Lung (tissue), 12 donors: Measurements from ENCODE around the gene TMEM239. TPM values are rescaled to one million over a fixed set of nuclear protein-coding genes. Genes with fewer than 3 reads are reported as not detected.
A peak's percentile ranks its signal among the peaks of the same experiment; 100 is the strongest.

Experiments used
- ATAC-seq: fragments of 200-7000 bp; cut with Tn5 transposase; one replicate; pipeline ENCODE4 v1.9.1; 2020; ENCODE audit warnings: moderate number of reproducible peaks; ENCODE audit not compliant: insufficient read depth, low FRiP score
- DNase-seq, 3 donors: peaks; one replicate each; pipeline ENCODE4 v3.0.0-alpha.2; 2013 to 2017
- H3K27ac ChIP-seq, 2 donors: one replicate each; pipeline ENCODE4 v1.5.1; 2013; ENCODE audit warnings: mild to moderate bottlenecking in 2 of 2, moderate library complexity in 2 of 2, control low read depth in 1 of 2, inconsistent platforms in 1 of 2, low read depth in 1 of 2, low read length in 1 of 2
- H3K27me3 ChIP-seq, 3 donors: one replicate each; pipeline ENCODE4 v1.5.1; 2013; ENCODE audit warnings: low read length in 2 of 3; ENCODE audit not compliant: control insufficient read depth in 3 of 3, insufficient read depth in 3 of 3
- H3K36me3 ChIP-seq, 4 donors: one replicate each; pipeline ENCODE4 v1.5.1; 2013; ENCODE audit warnings: low read length in 4 of 4, mild to moderate bottlenecking in 1 of 4, moderate library complexity in 1 of 4; ENCODE audit not compliant: control insufficient read depth in 4 of 4, insufficient read depth in 4 of 4
- H3K4me1 ChIP-seq, 5 donors: one replicate each; pipeline ENCODE4 v1.5.1; 2013; ENCODE audit warnings: low read length in 5 of 5, mild to moderate bottlenecking in 2 of 5, moderate library complexity in 1 of 5; ENCODE audit not compliant: control insufficient read depth in 5 of 5, insufficient read depth in 5 of 5
- H3K4me3 ChIP-seq: one replicate; pipeline ENCODE4 v1.5.1; 2013; ENCODE audit warnings: mild to moderate bottlenecking, control low read depth, moderate library complexity
- H3K9ac ChIP-seq, 2 donors: one replicate each; pipeline ENCODE4 v1.5.1; 2013; ENCODE audit warnings: low read length in 2 of 2, control low read depth in 1 of 2; ENCODE audit not compliant: insufficient read depth in 1 of 2
- H3K9me3 ChIP-seq, 4 donors: one replicate each; pipeline ENCODE4 v1.5.1; 2013; ENCODE audit warnings: low read length in 3 of 4, mild to moderate bottlenecking in 1 of 4, moderate library complexity in 1 of 4; ENCODE audit not compliant: control insufficient read depth in 4 of 4, insufficient read depth in 3 of 4
- CTCF ChIP-seq: IDR thresholded peaks from 2 replicates; pipeline ENCODE4 v1.5.1; 2012; ENCODE audit warnings: mild to moderate bottlenecking; ENCODE audit errors: control extremely low read depth, extremely low read depth
- WGBS, 2 donors: extraction: QIAGEN DNeasy Blood & Tissue Kit; methylation state at CpG; one replicate each; pipeline ENCODE4 v1.1.7; 2013; 5-methylcytosine and 5-hydroxymethylcytosine counted together
- polyA plus RNA-seq, 2 donors: library from polyadenylated mRNA; stranded (reverse); fragments of 200-250 nt; gene quantifications; one replicate each; pipeline ENCODE4 v1.2.1, GENCODE V29; 2013
- total RNA-seq, 2 donors: library from RNA; depleted of rRNA in 1 of 2; stranded (reverse); fragments of >200 nt in 1 of 2; gene quantifications; one replicate each; pipeline ENCODE4 v1.2.1, GENCODE V29; 2014 to 2021
- donor health status: control.
- donor health status: control.
- donor health status: Bipolar disorder and iron deficiency.
- donor health status: healthy.
- donor health status: DM: yes; HTN: yes; CAD: no.

The TMEM239 gene
- total and polyA plus RNA-seq, 4 donors: not detected

- Histone ChIP-seq H3K36me3 (peaks cover 0 to 28% (median 10%) of the 10 kb centered on the region in 4 donors), H3K27ac (no peak overlapping the region), H3K4me3 (no peak overlapping the region), H3K9ac (no peak overlapping the region), H3K4me1 (peaks cover 0 to 4% (median 0%) of the 10 kb centered on the region in 5 donors), H3K9me3 (no peaks in the 10 kb centered on the region), H3K27me3 (no peaks in the 10 kb centered on the region)
- 95 to 97% methylated on average over 2 of the region's 2 CpGs for WGBS, 2 donors
- DNase-seq (no peak), ATAC-seq (no peak)
- TF ChIP-seq CTCF: no peak
Observed at GRCh38 chr20:2858591-2858990, 42.4 kb downstream of the TMEM239 start.

GRCh38 chr20:2859330-2860121, 43.4 kb downstream of the TMEM239 start:
- H3K27me3 ChIP-seq: no peaks in the 10 kb centered on the region
- no peak for TF ChIP-seq CTCF
- no peaks in the 10 kb centered on the region for H3K9me3 ChIP-seq
- no peak overlapping the region for H3K27ac ChIP-seq
- H3K36me3 ChIP-seq: peaks cover 3 to 35% (median 10%) of the 10 kb centered on the region in 4 donors
- no peak overlapping the region for H3K4me3 ChIP-seq
- DNase-seq (peak in 1 of 3 donors; percentile 27), ATAC-seq (no peak)
- H3K9ac ChIP-seq: no peak overlapping the region
- WGBS, 2 donors: 90 to 92% methylated on average over 4 of the region's 4 CpGs
- H3K4me1 ChIP-seq: peaks cover 0 to 4% (median 0%) of the 10 kb centered on the region in 5 donors

- peaks cover 5 to 53% (median 18%) of the 10 kb centered on the region in 4 donors for H3K36me3 ChIP-seq
- H3K4me1 ChIP-seq: peaks cover 0 to 2% (median 0%) of the 10 kb centered on the region in 5 donors
- H3K9ac ChIP-seq: no peak overlapping the region
- WGBS, 2 donors: 97% methylated on average over 12 of the region's 12 CpGs
- DNase-seq (no peak), ATAC-seq (no peak)
- TF ChIP-seq CTCF: no peak
- no peak overlapping the region for H3K4me3 ChIP-seq
- no peak overlapping the region for H3K27ac ChIP-seq
- H3K27me3 ChIP-seq: no peaks in the 10 kb centered on the region
- no peaks in the 10 kb centered on the region for H3K9me3 ChIP-seq
Observed at GRCh38 chr20:2864626-2865025, 48.5 kb downstream of the TMEM239 start.

GRCh38 chr20:2865101-2865500, 48.9 kb downstream of the TMEM239 start:
- no peak overlapping the region for H3K9ac ChIP-seq
- WGBS, 2 donors: 97 to 98% methylated on average over 10 of the region's 10 CpGs
- DNase-seq (no peak), ATAC-seq (no peak)
- H3K4me3 ChIP-seq: no peak overlapping the region
- H3K9me3 ChIP-seq: no peaks in the 10 kb centered on the region
- H3K4me1 ChIP-seq: peaks cover 0 to 2% (median 0%) of the 10 kb centered on the region in 5 donors
- no peak for TF ChIP-seq CTCF
- no peak overlapping the region for H3K27ac ChIP-seq
- H3K36me3 ChIP-seq: peaks cover 5 to 53% (median 18%) of the 10 kb centered on the region in 4 donors
- H3K27me3 ChIP-seq: no peaks in the 10 kb centered on the region
